HCT116 (cell line): ENCODE results near the gene MVK.

Experiments used
- EZH2 ChIP-seq: fragments of 200-600 bp; sonication (generic); IDR thresholded peaks from 2 replicates; pipeline ENCODE4 v1.6.1; 2017; ENCODE audit warnings: antibody characterized with exemption, mixed run types
- FOSL1 ChIP-seq: IDR thresholded peaks from 2 replicates; pipeline ENCODE4 v1.6.1; 2012; ENCODE audit warnings: low read depth
- JUND ChIP-seq: IDR thresholded peaks from 2 replicates; pipeline ENCODE4 v1.6.1; 2012
- POLR2A ChIP-seq: IDR thresholded peaks from 2 replicates; pipeline ENCODE4 v1.7.0; 2011; ENCODE audit warnings: borderline replicate concordance; ENCODE audit not compliant: insufficient read depth, insufficient read length; ENCODE audit errors: extremely low read depth
- SP1 ChIP-seq: IDR thresholded peaks from 2 replicates; pipeline ENCODE4 v1.6.1; 2012; ENCODE audit warnings: low read depth
- TF ChIP-seq, protein P1 (sequence below), 3 experiments: fragments of 200-600 bp in 1 of 3; sonication (generic) in 1 of 3; IDR thresholded peaks in 2 of 3; conservative IDR thresholded peaks in 1 of 3; 2 replicates each; pipeline ENCODE4 v1.5.1; 2012 to 2017; ENCODE audit warnings: low read depth in 2 of 3, low read length in 2 of 3, antibody characterized with exemption in 1 of 3, borderline replicate concordance in 1 of 3, control low read depth in 1 of 3, mild to moderate bottlenecking in 1 of 3, mixed read lengths in 1 of 3, mixed run types in 1 of 3, moderate library complexity in 1 of 3; ENCODE audit not compliant: insufficient read depth in 1 of 3

DNA sequence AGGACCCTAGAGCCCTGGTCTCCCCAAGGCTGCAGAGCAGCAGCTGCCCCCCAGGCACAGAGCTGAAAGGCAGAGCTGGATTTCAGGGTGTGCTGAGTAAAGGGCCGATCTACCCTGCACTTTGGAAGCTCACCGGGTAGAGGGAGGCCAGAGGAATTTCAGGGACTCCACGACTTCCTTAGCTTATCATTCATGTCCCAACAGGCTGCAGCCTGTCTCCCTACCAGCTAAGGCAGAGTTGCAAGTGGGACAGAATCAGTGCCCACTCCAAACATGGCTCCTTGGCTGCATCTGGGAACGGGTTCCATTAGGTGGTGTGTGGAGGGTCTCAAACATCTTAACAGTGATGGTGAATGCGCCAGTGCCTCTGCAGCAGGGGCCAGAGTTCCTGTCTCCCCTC lies 27.8 kb upstream of the MVK start:
- TF ChIP-seq SP1 (no peak), EZH2 (no peak), JUND (no peak), POLR2A (no peak), FOSL1 (no peak)
- TF ChIP-seq, protein P1, sequence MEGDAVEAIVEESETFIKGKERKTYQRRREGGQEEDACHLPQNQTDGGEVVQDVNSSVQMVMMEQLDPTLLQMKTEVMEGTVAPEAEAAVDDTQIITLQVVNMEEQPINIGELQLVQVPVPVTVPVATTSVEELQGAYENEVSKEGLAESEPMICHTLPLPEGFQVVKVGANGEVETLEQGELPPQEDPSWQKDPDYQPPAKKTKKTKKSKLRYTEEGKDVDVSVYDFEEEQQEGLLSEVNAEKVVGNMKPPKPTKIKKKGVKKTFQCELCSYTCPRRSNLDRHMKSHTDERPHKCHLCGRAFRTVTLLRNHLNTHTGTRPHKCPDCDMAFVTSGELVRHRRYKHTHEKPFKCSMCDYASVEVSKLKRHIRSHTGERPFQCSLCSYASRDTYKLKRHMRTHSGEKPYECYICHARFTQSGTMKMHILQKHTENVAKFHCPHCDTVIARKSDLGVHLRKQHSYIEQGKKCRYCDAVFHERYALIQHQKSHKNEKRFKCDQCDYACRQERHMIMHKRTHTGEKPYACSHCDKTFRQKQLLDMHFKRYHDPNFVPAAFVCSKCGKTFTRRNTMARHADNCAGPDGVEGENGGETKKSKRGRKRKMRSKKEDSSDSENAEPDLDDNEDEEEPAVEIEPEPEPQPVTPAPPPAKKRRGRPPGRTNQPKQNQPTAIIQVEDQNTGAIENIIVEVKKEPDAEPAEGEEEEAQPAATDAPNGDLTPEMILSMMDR (IDR thresholded peaks at IDR 0.05 in 2 of 3, conservative IDR thresholded peaks at IDR 0.05 in 1 of 3; ENCODE audit: borderline replicate concordance in 1 of 3, insufficient read depth in 1 of 3, low read depth in 2 of 3, low read length in 2 of 3) = no peak
